ENCODE results near the gene NAPEPLD. TPM values are rescaled to one million over a fixed set of nuclear protein-coding genes. Genes with fewer than 3 reads are reported as not detected.
"Not testable (repeated sequence)": the region's sequence is repeated elsewhere in the genome, so short reads cannot be mapped to it uniquely, and the experiment has no call there.

Gene NAPEPLD
- total RNA-seq, 4 donors from 2014 or later: 10.2 to 22.8 (median 15.4) TPM

DNA sequence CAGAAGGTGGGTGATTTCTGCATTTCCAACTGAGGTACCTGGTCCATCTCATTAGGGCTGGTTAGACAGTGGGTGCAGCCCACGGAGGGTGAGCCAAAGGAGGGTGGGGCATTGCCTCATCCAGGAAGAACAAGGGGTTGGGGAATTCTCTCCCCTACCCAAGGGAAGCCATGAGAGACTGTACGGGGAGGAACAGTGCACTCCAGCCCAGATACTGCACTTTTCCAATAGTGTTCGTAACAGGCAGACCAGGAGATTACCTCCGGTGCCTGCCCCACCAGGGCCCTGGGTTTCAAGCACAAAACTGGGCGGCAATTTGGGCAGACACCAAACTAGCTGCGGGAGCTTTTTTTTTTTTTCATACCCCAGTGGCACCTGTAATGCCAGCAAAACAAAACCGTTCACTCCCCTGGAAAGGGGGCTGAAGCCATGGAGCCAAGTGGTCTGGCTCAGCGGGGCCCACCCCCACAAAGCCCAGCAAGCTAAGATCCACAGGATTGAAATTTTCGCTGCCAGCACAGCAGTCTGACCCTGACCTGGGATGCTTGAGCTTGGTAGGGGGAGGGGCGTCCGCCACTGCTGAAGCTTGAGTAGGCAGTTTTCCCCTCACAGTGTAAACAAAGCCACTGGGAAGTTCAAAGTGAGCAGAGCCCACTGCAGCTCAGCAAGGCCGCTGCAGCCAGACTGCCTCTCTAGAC, 42.7 kb downstream of the NAPEPLD start:
- TF ChIP-seq EP300 (IDR thresholded peaks at IDR 0.05): no peak
- TF ChIP-seq, protein P1, sequence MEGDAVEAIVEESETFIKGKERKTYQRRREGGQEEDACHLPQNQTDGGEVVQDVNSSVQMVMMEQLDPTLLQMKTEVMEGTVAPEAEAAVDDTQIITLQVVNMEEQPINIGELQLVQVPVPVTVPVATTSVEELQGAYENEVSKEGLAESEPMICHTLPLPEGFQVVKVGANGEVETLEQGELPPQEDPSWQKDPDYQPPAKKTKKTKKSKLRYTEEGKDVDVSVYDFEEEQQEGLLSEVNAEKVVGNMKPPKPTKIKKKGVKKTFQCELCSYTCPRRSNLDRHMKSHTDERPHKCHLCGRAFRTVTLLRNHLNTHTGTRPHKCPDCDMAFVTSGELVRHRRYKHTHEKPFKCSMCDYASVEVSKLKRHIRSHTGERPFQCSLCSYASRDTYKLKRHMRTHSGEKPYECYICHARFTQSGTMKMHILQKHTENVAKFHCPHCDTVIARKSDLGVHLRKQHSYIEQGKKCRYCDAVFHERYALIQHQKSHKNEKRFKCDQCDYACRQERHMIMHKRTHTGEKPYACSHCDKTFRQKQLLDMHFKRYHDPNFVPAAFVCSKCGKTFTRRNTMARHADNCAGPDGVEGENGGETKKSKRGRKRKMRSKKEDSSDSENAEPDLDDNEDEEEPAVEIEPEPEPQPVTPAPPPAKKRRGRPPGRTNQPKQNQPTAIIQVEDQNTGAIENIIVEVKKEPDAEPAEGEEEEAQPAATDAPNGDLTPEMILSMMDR (IDR thresholded peaks at IDR 0.05): no peak
- TF ChIP-seq POLR2A (IDR thresholded peaks at IDR 0.05): no peak
- H3K27ac ChIP-seq: peak overlapping the region in 2 of 4 donors; percentile 33 to 48
- 28 to 40% methylated on average over 12 of the region's 12 CpGs for WGBS, 2 donors

DNA sequence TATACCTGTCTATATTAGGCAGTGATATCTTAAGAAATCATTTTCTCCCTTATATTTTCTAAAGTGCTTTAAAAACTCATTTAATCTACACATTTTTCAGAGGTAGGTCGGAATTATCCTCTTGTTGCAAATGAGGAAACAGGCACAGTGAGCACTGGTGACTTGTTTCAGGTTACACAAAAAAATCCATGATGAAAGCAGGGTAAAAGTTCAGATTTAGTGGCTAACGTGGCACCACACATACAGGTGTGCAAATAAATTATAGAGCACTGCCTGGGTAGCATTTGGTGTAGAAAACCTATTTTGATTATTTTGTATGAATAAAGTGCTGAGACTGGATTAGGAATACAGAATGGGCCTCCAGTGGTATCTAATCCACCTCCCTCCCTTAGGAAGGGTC, 47.4 kb downstream of the NAPEPLD start:
- H3K4me3 ChIP-seq: no peak overlapping the region
- H3K9me3 ChIP-seq: no peaks in the 10 kb centered on the region
- 41 to 43% methylated on average over 2 of the region's 2 CpGs for WGBS, 2 donors
- no peaks in the 10 kb centered on the region for H3K27me3 ChIP-seq
- no peak for TF ChIP-seq EP300 (IDR thresholded peaks at IDR 0.05)
- no peak for TF ChIP-seq POLR2A (IDR thresholded peaks at IDR 0.05)
- TF ChIP-seq, protein P1 (IDR thresholded peaks at IDR 0.05): no peak
- H3K27ac ChIP-seq: no peak overlapping the region
- H3K4me1 ChIP-seq: peaks cover 0 to 10% (median 2%) of the 10 kb centered on the region in 4 donors
- DNase-seq (ENCODE audit: low spot score in 2 of 2): no peak
- H3K36me3 ChIP-seq: peaks cover 0 to 44% (median 3%) of the 10 kb centered on the region in 3 donors

More for the DNA sequence above, 42.7 kb downstream of the NAPEPLD start:
- H3K4me1 ChIP-seq: peaks cover 0 to 15% (median 2%) of the 10 kb centered on the region in 4 donors
- no peaks in the 10 kb centered on the region for H3K27me3 ChIP-seq
- no peaks in the 10 kb centered on the region for H3K9me3 ChIP-seq
- no peak for DNase-seq (ENCODE audit: low spot score in 2 of 2)
- H3K36me3 ChIP-seq: peaks cover 0 to 22% (median 3%) of the 10 kb centered on the region in 3 donors
- no peak overlapping the region for H3K4me3 ChIP-seq

DNA sequence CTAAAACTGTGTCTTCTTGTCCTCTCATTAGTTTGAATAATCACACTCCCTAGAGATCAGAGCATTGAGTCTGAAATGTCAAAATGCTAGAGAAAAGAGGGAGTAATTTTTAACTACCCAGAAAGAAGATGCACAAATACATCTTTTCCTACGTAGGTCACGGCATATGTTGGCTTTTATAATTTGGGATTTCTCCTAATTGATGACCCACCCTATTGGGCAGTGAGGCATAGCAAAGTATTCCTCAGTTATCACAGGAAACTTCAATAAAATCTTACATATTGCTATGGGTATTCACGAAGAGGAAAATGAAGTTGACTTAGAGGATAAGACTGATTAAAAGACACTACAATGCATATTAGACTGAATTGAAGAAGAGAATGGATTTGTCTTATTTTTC, 48.6 kb downstream of the NAPEPLD start:
- no peaks in the 10 kb centered on the region for H3K27me3 ChIP-seq
- H3K27ac ChIP-seq: no peak overlapping the region
- WGBS, 2 donors: 51 to 60% methylated on average over 3 of the region's 3 CpGs
- TF ChIP-seq EP300 (IDR thresholded peaks at IDR 0.05) (no peak), POLR2A (IDR thresholded peaks at IDR 0.05) (no peak)
- TF ChIP-seq, protein P1 (IDR thresholded peaks at IDR 0.05): no peak
- no peaks in the 10 kb centered on the region for H3K9me3 ChIP-seq
- H3K4me3 ChIP-seq: no peak overlapping the region
- H3K36me3 ChIP-seq: peaks cover 0 to 49% (median 3%) of the 10 kb centered on the region in 3 donors
- peaks cover 0 to 2% (median 0%) of the 10 kb centered on the region in 4 donors for H3K4me1 ChIP-seq
- DNase-seq (ENCODE audit: low spot score in 2 of 2): no peak

DNA sequence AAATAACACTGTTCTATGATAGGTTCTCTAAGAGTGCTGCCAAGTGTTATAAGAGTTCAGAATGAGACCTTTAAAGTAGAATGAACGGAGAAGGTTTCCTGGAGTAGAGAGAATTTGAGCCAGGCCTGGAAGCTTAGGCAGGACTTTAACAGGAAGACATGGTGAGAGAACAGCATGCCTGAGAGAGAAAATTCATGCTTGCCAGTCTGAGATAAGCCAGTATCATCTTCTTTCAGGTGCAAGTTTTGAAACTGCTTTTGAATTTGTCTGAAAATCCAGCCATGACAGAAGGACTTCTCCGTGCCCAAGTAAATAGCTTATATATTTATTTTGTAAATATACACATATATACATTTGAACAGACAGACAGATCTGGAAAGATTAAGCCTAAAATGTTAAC, 51.9 kb downstream of the NAPEPLD start:
- Histone ChIP-seq H3K27me3 (no peaks in the 10 kb centered on the region), H3K4me3 (no peak overlapping the region), H3K4me1 (no peaks in the 10 kb centered on the region), H3K27ac (no peak overlapping the region), H3K36me3 (peaks cover 0 to 46% (median 3%) of the 10 kb centered on the region in 3 donors), H3K9me3 (no peaks in the 10 kb centered on the region)
- no peak for DNase-seq (ENCODE audit: low spot score in 2 of 2)
- WGBS, 2 donors: 91% methylated on average over 2 of the region's 2 CpGs
- no peak for TF ChIP-seq POLR2A (IDR thresholded peaks at IDR 0.05)
- TF ChIP-seq, protein P1 (IDR thresholded peaks at IDR 0.05): no peak
- no peak for TF ChIP-seq EP300 (IDR thresholded peaks at IDR 0.05)

DNA sequence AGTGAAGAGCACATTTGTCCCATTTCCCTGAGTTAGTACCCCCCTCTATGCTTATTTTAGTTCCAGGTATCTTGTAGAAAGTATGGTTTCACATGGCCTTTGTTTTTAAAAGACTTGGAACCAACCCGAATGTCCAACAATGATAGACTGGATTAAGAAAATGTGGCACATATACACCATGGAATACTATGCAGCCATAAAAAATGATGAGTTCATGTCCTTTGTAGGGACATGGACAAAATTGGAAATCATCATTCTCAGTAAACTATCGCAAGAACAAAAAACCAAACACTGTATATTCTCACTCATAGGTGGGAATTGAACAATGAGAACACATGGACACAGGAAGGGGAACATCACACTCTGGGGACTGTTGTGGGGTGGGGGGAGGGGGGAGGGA, 53.3 kb downstream of the NAPEPLD start:
- not testable (repeated sequence) for DNase-seq (ENCODE audit: low spot score in 2 of 2); H3K27me3 ChIP-seq; H3K4me1 ChIP-seq; H3K4me3 ChIP-seq; H3K27ac ChIP-seq; H3K9me3 ChIP-seq
- peaks cover 0 to 54% (median 0%) of the 10 kb centered on the region in 3 donors for H3K36me3 ChIP-seq
- 98 to 100% methylated on average over 2 of the region's 2 CpGs for WGBS, 2 donors

Data from tibial nerve (tissue), 4 donors.